CD4-positive, alpha-beta T cell (primary cell): Measurements from ENCODE around the gene LMAN2. TPM values are rescaled to one million over a fixed set of nuclear protein-coding genes. Genes with fewer than 3 reads are reported as not detected.

ENCODE experiments used
- ATAC-seq: fragments of 200-7000 bp; cut with Tn5 transposase; one replicate; pipeline ENCODE4 v1.10.0; 2022; ENCODE audit warnings: mild to moderate bottlenecking; ENCODE audit not compliant: poor library complexity
- CTCF ChIA-PET: fragments of 350-600 bp; sonication (Branson Sonifier 250); formaldehyde crosslinking; loops from one replicate; lab custom pipeline; 2021; ENCODE audit warnings: antibody characterized with exemption, inconsistent platforms; lab: Charles Lee
- POLR2A ChIA-PET: fragments of 350-600 bp; sonication (Branson Sonifier 250); formaldehyde crosslinking; loops from one replicate; lab custom pipeline; 2021; ENCODE audit warnings: antibody characterized with exemption, inconsistent platforms; lab: Charles Lee
- DNase-seq, 14 experiments: peaks; one replicate each; pipeline ENCODE4 v3.0.0-alpha.2; 2013 to 2020; ENCODE audit warnings: mixed read lengths in 2 of 14
- H3K27ac ChIP-seq, 2 donors: one replicate each; pipeline versions ENCODE4 v1.5.1 to v1.7.0; 2013; ENCODE audit warnings: low read length in 2 of 2, low read depth in 1 of 2, mild to moderate bottlenecking in 1 of 2
- H3K27me3 ChIP-seq, 2 experiments: 1 replicate in 1 of 2; 2 replicates in 1 of 2; pipeline versions ENCODE4 v1.6.1 to v1.7.0; 2013; ENCODE audit warnings: low read length in 2 of 2, control low read depth in 1 of 2, mild to moderate bottlenecking in 1 of 2, moderate library complexity in 1 of 2; ENCODE audit not compliant: insufficient read depth in 2 of 2, control insufficient read depth in 1 of 2
- H3K36me3 ChIP-seq: one replicate; pipeline ENCODE4 v1.6.1; 2013; ENCODE audit warnings: low read length, control low read depth; ENCODE audit not compliant: insufficient read depth
- H3K4me1 ChIP-seq: one replicate; pipeline ENCODE4 v1.6.1; 2013; ENCODE audit warnings: low read length, control low read depth; ENCODE audit not compliant: insufficient read depth
- H3K4me3 ChIP-seq: one replicate; pipeline ENCODE4 v1.5.1; 2013; ENCODE audit warnings: mild to moderate bottlenecking, low read length, moderate library complexity
- H3K9me3 ChIP-seq, 2 experiments: 1 replicate in 1 of 2; 2 replicates in 1 of 2; pipeline versions ENCODE4 v1.6.1 to v1.7.0; 2013; ENCODE audit warnings: low read length in 2 of 2, mild to moderate bottlenecking in 2 of 2, control low read depth in 1 of 2, moderate library complexity in 1 of 2; ENCODE audit not compliant: control insufficient read depth in 1 of 2, insufficient read depth in 1 of 2
- H3K27ac Mint-ChIP-seq: one replicate; pipeline ENCODE4 v1.8.0; 2020; ENCODE audit warnings: mixed read lengths
- H3K27me3 Mint-ChIP-seq: one replicate; pipeline ENCODE4 v1.8.0; 2021; ENCODE audit warnings: mixed read lengths
- H3K36me3 Mint-ChIP-seq: one replicate; pipeline ENCODE4 v1.8.0; 2021; ENCODE audit warnings: low read depth, mixed read lengths
- H3K4me1 Mint-ChIP-seq: one replicate; pipeline ENCODE4 v1.8.0; 2021; ENCODE audit warnings: low read depth, mixed read lengths
- H3K4me3 Mint-ChIP-seq: one replicate; pipeline ENCODE4 v1.8.0; 2020; ENCODE audit warnings: mild to moderate bottlenecking, mixed read lengths
- H3K9me3 Mint-ChIP-seq: one replicate; pipeline ENCODE4 v1.8.0; 2020; ENCODE audit warnings: mixed read lengths
- CTCF ChIP-seq: fragments of 200-600 bp; IDR thresholded peaks from one replicate; pipeline ENCODE4 v1.8.0; 2022; ENCODE audit warnings: antibody characterized with exemption, mild to moderate bottlenecking
- intact Hi-C, 2 experiments: fragments of 100-400 bp; cut with DNase I in 1 of 2; cut with micrococcal nuclease in 1 of 2; formaldehyde crosslinking; loops; one replicate each; pipeline versions ENCODE4 v1.15.1 to v1.9.0; 2023 to 2025; cut with DNase I, micrococcal nuclease
- total RNA-seq, 174 experiments: library from RNA in 2 of 174; stranded (reverse) in 2 of 174; gene quantifications; one replicate each; pipeline ENCODE4 v1.2.3 and lab custom pipeline; 2021 to 2026

LMAN2 gene
- total RNA-seq, 2 experiments from 2014 or later: 54.5 to 55.6 TPM

- peak overlapping the region in 1 of 2 donors; percentile 20 for H3K27ac ChIP-seq
- H3K36me3 Mint-ChIP-seq: peaks cover 59% of the 10 kb centered on the region
- ATAC-seq: no peak
- H3K9me3 Mint-ChIP-seq: no peaks in the 10 kb centered on the region
- peaks cover 41% of the 10 kb centered on the region for H3K4me1 ChIP-seq
- intact Hi-C loops: no loop called here
- no peaks in the 10 kb centered on the region for H3K9me3 ChIP-seq
- H3K4me3 ChIP-seq: no peak overlapping the region
- peak in 1 of 14 experiments; percentile 27 for DNase-seq
- peaks cover 45% of the 10 kb centered on the region for H3K36me3 ChIP-seq
- POLR2A ChIA-PET: interaction anchor here (0.7 kb wide), 1 partner anchor 9 kb away, joined by 3 read pairs; no protein-coding TSS in a partner anchor
- no peaks in the 10 kb centered on the region for H3K27me3 ChIP-seq
- peak overlapping the region; percentile 36 for H3K4me3 Mint-ChIP-seq
- no peak for TF ChIP-seq CTCF
- peaks cover 55% of the 10 kb centered on the region for H3K4me1 Mint-ChIP-seq
- CTCF ChIA-PET: interaction anchor here (1.0 to 1.3 kb wide), 2 partner anchors 13 to 183 kb away, joined by 3 read pairs; no protein-coding TSS in a partner anchor
- peak overlapping the region; percentile 78 for H3K27ac Mint-ChIP-seq
- H3K27me3 Mint-ChIP-seq: no peaks in the 10 kb centered on the region
Observed at GRCh38 chr5:177296581-177296980, 54.9 kb downstream of the LMAN2 start.

- Mint-ChIP-seq H3K27ac (peak overlapping the region; percentile 78), H3K4me1 (peaks cover 48% of the 10 kb centered on the region), H3K36me3 (peaks cover 61% of the 10 kb centered on the region), H3K27me3 (no peaks in the 10 kb centered on the region), H3K4me3 (peak overlapping the region; percentile 36), H3K9me3 (no peaks in the 10 kb centered on the region)
- DNase-seq: peak in 1 of 14 experiments; percentile 32
- no peak for ATAC-seq
- Histone ChIP-seq H3K27ac (peak overlapping the region in 1 of 2 donors; percentile 20), H3K36me3 (peaks cover 52% of the 10 kb centered on the region), H3K4me3 (no peak overlapping the region), H3K9me3 (no peaks in the 10 kb centered on the region), H3K27me3 (no peaks in the 10 kb centered on the region), H3K4me1 (peaks cover 35% of the 10 kb centered on the region)
- intact Hi-C loops: no loop called here
- CTCF ChIA-PET: interaction anchor here (1.0 to 1.3 kb wide), 2 partner anchors 14 to 183 kb away, joined by 3 read pairs; no protein-coding TSS in a partner anchor
- no peak for TF ChIP-seq CTCF
- POLR2A ChIA-PET: interaction anchor here (0.6 to 0.7 kb wide), 2 partner anchors 9 to 208 kb away, joined by 3 read pairs; no protein-coding TSS in a partner anchor
Observed at GRCh38 chr5:177295924-177296323, 55.5 kb downstream of the LMAN2 start.

GRCh38 chr5:177294632-177295031 is 56.8 kb downstream of the LMAN2 start:
- H3K27me3 Mint-ChIP-seq: no peaks in the 10 kb centered on the region
- H3K9me3 Mint-ChIP-seq: no peaks in the 10 kb centered on the region
- ChIA-PET POLR2A (no interaction called here), CTCF (interaction anchor here (0.7 kb wide), 1 partner anchor 37 kb away, joined by 4 read pairs; no protein-coding TSS in a partner anchor)
- H3K9me3 ChIP-seq: no peaks in the 10 kb centered on the region
- H3K36me3 ChIP-seq: peaks cover 56% of the 10 kb centered on the region
- DNase-seq (no peak), ATAC-seq (no peak)
- no peak overlapping the region for H3K27ac ChIP-seq
- no peak overlapping the region for H3K4me3 ChIP-seq
- H3K27me3 ChIP-seq: no peaks in the 10 kb centered on the region
- TF ChIP-seq CTCF: no peak
- H3K36me3 Mint-ChIP-seq: peaks cover 66% of the 10 kb centered on the region
- peaks cover 22% of the 10 kb centered on the region for H3K4me1 ChIP-seq
- intact Hi-C loops: no loop called here
- H3K4me1 Mint-ChIP-seq: peaks cover 35% of the 10 kb centered on the region
- H3K27ac Mint-ChIP-seq: no peak overlapping the region
- no peak overlapping the region for H3K4me3 Mint-ChIP-seq
